H9 (cell line): ENCODE measurements around the gene ZIM2. TPM values are rescaled to one million over a fixed set of nuclear protein-coding genes. Genes with fewer than 3 reads are reported as not detected.

ENCODE experiments used
- DNase-seq: peaks from one replicate; pipeline ENCODE4 v3.0.0-alpha.2; 2017
- H2AFZ ChIP-seq: one replicate; pipeline ENCODE4 v1.6.1; 2013; ENCODE audit warnings: mild to moderate bottlenecking, low read length, control low read depth, moderate library complexity
- H2AK5ac ChIP-seq: 2 replicates; pipeline ENCODE4 v1.6.1; 2013; ENCODE audit warnings: low read length, control low read depth, mixed read lengths; ENCODE audit not compliant: insufficient read length
- H2BK120ac ChIP-seq: one replicate; pipeline ENCODE4 v1.6.1; 2013; ENCODE audit warnings: low read depth, mild to moderate bottlenecking, low read length, control low read depth, inconsistent platforms; ENCODE audit not compliant: poor library complexity, severe bottlenecking
- H2BK12ac ChIP-seq: 2 replicates; pipeline ENCODE4 v1.6.1; 2013; ENCODE audit warnings: low read length, control low read depth, mixed read lengths, low read depth; ENCODE audit not compliant: insufficient read length
- H2BK15ac ChIP-seq: 2 replicates; pipeline ENCODE4 v1.6.1; 2013; ENCODE audit warnings: low read depth, low read length, control low read depth
- H2BK20ac ChIP-seq: one replicate; pipeline ENCODE4 v1.6.1; 2013; ENCODE audit warnings: low read depth, mild to moderate bottlenecking, low read length, control low read depth, inconsistent platforms; ENCODE audit not compliant: poor library complexity, severe bottlenecking
- H2BK5ac ChIP-seq: 2 replicates; pipeline ENCODE4 v1.6.1; 2013; ENCODE audit warnings: low read length, control low read depth, mixed read lengths; ENCODE audit not compliant: insufficient read length
- H3K14ac ChIP-seq: 2 replicates; pipeline ENCODE4 v1.6.1; 2013; ENCODE audit warnings: low read length, control low read depth; ENCODE audit not compliant: insufficient read depth
- H3K18ac ChIP-seq: 2 replicates; pipeline ENCODE4 v1.6.1; 2013; ENCODE audit warnings: low read depth, mild to moderate bottlenecking, mixed read lengths, low read length, control low read depth; ENCODE audit not compliant: insufficient read length
- H3K23ac ChIP-seq: 2 replicates; pipeline ENCODE4 v1.6.1; 2013; ENCODE audit warnings: low read length, control low read depth, mixed read lengths, low read depth; ENCODE audit not compliant: insufficient read length
- H3K23me2 ChIP-seq: 2 replicates; pipeline ENCODE4 v1.6.1; 2013; ENCODE audit warnings: low read depth, mild to moderate bottlenecking, mixed read lengths, low read length, control low read depth; ENCODE audit not compliant: insufficient read length, poor library complexity, severe bottlenecking
- H3K27ac ChIP-seq: 2 replicates; pipeline ENCODE4 v1.5.1; 2013; ENCODE audit warnings: low read length, control low read depth, mixed read lengths, low read depth; ENCODE audit not compliant: insufficient read length
- H3K27me3 ChIP-seq: 2 replicates; pipeline ENCODE4 v1.6.1; 2013; ENCODE audit warnings: low read length, control low read depth, inconsistent platforms; ENCODE audit not compliant: insufficient read depth
- H3K4ac ChIP-seq: 2 replicates; pipeline ENCODE4 v1.6.1; 2013; ENCODE audit warnings: low read depth, mild to moderate bottlenecking, control low read depth, inconsistent platforms, low read length, moderate library complexity
- H3K4me1 ChIP-seq: 2 replicates; pipeline ENCODE4 v1.6.1; 2013; ENCODE audit warnings: low read length, control low read depth, inconsistent platforms; ENCODE audit not compliant: insufficient read depth
- H3K4me2 ChIP-seq: 2 replicates; pipeline ENCODE4 v1.6.1; 2013; ENCODE audit warnings: low read length, control low read depth, mixed read lengths; ENCODE audit not compliant: insufficient read length, insufficient read depth
- H3K56ac ChIP-seq: 2 replicates; pipeline ENCODE4 v1.6.1; 2013; ENCODE audit warnings: low read depth, mild to moderate bottlenecking, mixed read lengths, low read length, control low read depth; ENCODE audit not compliant: insufficient read length
- H3K79me1 ChIP-seq: 2 replicates; pipeline ENCODE4 v1.6.1; 2013; ENCODE audit warnings: low read depth, mild to moderate bottlenecking, moderate library complexity, low read length, control low read depth, inconsistent platforms; ENCODE audit not compliant: insufficient read depth, poor library complexity, severe bottlenecking
- H3K79me2 ChIP-seq: 2 replicates; pipeline ENCODE4 v1.6.1; 2013; ENCODE audit warnings: low read length, control low read depth, inconsistent platforms; ENCODE audit not compliant: insufficient read depth
- H3K9ac ChIP-seq: 2 replicates; pipeline ENCODE4 v1.6.1; 2013; ENCODE audit warnings: low read length, control low read depth, mixed read lengths; ENCODE audit not compliant: insufficient read length; ENCODE audit errors: extremely low read depth
- H3K9me3 ChIP-seq: one replicate; pipeline ENCODE4 v1.6.1; 2013; ENCODE audit warnings: low read depth, low read length, inconsistent platforms; ENCODE audit not compliant: control insufficient read depth
- H3T11ph ChIP-seq: one replicate; pipeline ENCODE4 v1.6.1; 2013; ENCODE audit warnings: mild to moderate bottlenecking, low read length, control low read depth, inconsistent platforms
- H4K20me1 ChIP-seq: one replicate; pipeline ENCODE4 v1.6.1; 2013; ENCODE audit not compliant: control insufficient read depth, insufficient read length, insufficient read depth
- H4K5ac ChIP-seq: 2 replicates; pipeline ENCODE4 v1.6.1; 2013; ENCODE audit warnings: low read depth, mild to moderate bottlenecking, mixed read lengths, low read length, control low read depth; ENCODE audit not compliant: insufficient read length
- H4K8ac ChIP-seq: replicated peaks from 2 replicates; pipeline ENCODE4 v1.6.1; 2013; ENCODE audit warnings: low read length, control low read depth, mixed read lengths, low read depth; ENCODE audit not compliant: insufficient read length
- H4K91ac ChIP-seq: 2 replicates; pipeline ENCODE4 v1.6.1; 2013; ENCODE audit warnings: low read depth, mild to moderate bottlenecking, moderate library complexity, mixed read lengths, low read length, control low read depth; ENCODE audit not compliant: insufficient read length
- H3K27ac Mint-ChIP-seq, 3 experiments: 2 replicates in 2 of 3; 3 replicates in 1 of 3; pipeline ENCODE4 v1.8.0; 2020 to 2021; ENCODE audit warnings: mixed read lengths in 3 of 3, mild to moderate bottlenecking in 1 of 3, moderate library complexity in 1 of 3
- H3K27me3 Mint-ChIP-seq: 2 replicates; pipeline ENCODE4 v1.8.0; 2021; ENCODE audit warnings: low read depth, mild to moderate bottlenecking, moderate library complexity, mixed read lengths
- H3K36me3 Mint-ChIP-seq, 3 experiments: 2 replicates in 2 of 3; 3 replicates in 1 of 3; pipeline ENCODE4 v1.8.0; 2020 to 2021; ENCODE audit warnings: low read depth in 3 of 3, mixed read lengths in 3 of 3; ENCODE audit not compliant: insufficient read depth in 1 of 3
- H3K4me1 Mint-ChIP-seq, 2 experiments: 2 replicates each; pipeline ENCODE4 v1.8.0; 2020; ENCODE audit warnings: mixed read lengths in 2 of 2
- H3K4me3 Mint-ChIP-seq, 2 experiments: 2 replicates in 1 of 2; 3 replicates in 1 of 2; pipeline ENCODE4 v1.8.0; 2020 to 2021; ENCODE audit warnings: mild to moderate bottlenecking in 2 of 2, mixed read lengths in 2 of 2, moderate library complexity in 1 of 2
- H3K9me3 Mint-ChIP-seq, 2 experiments: 2 replicates in 1 of 2; 3 replicates in 1 of 2; pipeline ENCODE4 v1.8.0; 2020; ENCODE audit warnings: mild to moderate bottlenecking in 2 of 2, mixed read lengths in 2 of 2, moderate library complexity in 1 of 2
- WGBS: extraction: QIAGEN DNeasy Blood & Tissue Kit; methylation state at CpG from one replicate; pipeline ENCODE4 v1.1.7; 2013; ENCODE audit warnings: missing lambda C conversion rate, low lambda C conversion rate, mixed read lengths; ENCODE audit not compliant: insufficient read length; ENCODE audit errors: extremely low coverage; 5-methylcytosine and 5-hydroxymethylcytosine counted together
- total RNA-seq: library from RNA; stranded (reverse); gene quantifications from 2 replicates; pipeline ENCODE4 v1.2.1, GENCODE V29; 2021
- TF ChIP-seq, protein P1 (sequence below): fragments of 200-600 bp; sonication (generic); conservative IDR thresholded peaks from 3 replicates; pipeline ENCODE4 v1.8.0; 2021; ENCODE audit warnings: antibody characterized with exemption, mild to moderate bottlenecking

Gene ZIM2
- total RNA-seq, 1 experiment from 2014 or later: not detected

DNA sequence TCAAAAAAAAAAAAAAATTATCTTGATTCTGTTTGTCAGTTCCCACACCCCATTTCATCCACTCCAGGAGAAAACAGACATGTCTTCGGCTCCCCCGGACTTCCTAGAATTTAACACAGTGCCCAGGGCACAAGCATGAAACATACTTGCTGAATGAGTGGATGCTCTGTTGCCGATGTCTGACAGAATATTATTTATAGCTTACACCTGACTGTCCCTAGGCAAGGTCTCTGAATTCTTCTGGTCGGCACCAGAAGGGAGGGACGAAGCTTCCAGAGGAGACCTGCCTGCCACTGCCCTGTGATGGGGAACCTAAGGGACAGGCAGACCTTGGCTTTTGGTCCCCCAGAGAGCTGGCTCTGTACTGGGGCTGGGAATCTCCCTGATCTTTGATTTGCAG is 43.9 kb upstream of the ZIM2 start:
- Mint-ChIP-seq H3K36me3 (peaks cover 12 to 41% (median 29%) of the 10 kb centered on the region in 3 experiments; a peak in 6 of 7 replicates), H3K27ac (no peak overlapping the region), H3K27me3 (no peaks in the 10 kb centered on the region; the same call in none of the 2 replicates), H3K4me3 (no peak overlapping the region), H3K9me3 (peaks cover 94 to 95% of the 10 kb centered on the region in 2 experiments), H3K4me1 (no peaks in the 10 kb centered on the region)
- Histone ChIP-seq H3K23me2 (no peaks in the 10 kb centered on the region), H3K79me2 (no peaks in the 10 kb centered on the region), H2BK20ac (no peak overlapping the region), H3K9me3 (peaks cover 88% of the 10 kb centered on the region), H3K14ac (no peak overlapping the region), H2BK15ac (no peak overlapping the region), H3K4me1 (no peaks in the 10 kb centered on the region), H3K9ac (no peak overlapping the region), H3K18ac (no peak overlapping the region), H4K5ac (no peak overlapping the region), H3K23ac (no peak overlapping the region), H4K91ac (no peak overlapping the region), H3K27ac (no peak overlapping the region), H3K56ac (no peak overlapping the region), H2BK12ac (no peak overlapping the region), H2BK5ac (no peak overlapping the region), H3K79me1 (no peaks in the 10 kb centered on the region), H4K8ac (no peak overlapping the region), H2AFZ (no peak overlapping the region), H3T11ph (no peak overlapping the region), H2BK120ac (no peak overlapping the region), H3K27me3 (no peaks in the 10 kb centered on the region), H3K4me2 (no peak overlapping the region), H2AK5ac (no peak overlapping the region), H3K4ac (no peak overlapping the region), H4K20me1 (no peaks in the 10 kb centered on the region)
- TF ChIP-seq, protein P1, sequence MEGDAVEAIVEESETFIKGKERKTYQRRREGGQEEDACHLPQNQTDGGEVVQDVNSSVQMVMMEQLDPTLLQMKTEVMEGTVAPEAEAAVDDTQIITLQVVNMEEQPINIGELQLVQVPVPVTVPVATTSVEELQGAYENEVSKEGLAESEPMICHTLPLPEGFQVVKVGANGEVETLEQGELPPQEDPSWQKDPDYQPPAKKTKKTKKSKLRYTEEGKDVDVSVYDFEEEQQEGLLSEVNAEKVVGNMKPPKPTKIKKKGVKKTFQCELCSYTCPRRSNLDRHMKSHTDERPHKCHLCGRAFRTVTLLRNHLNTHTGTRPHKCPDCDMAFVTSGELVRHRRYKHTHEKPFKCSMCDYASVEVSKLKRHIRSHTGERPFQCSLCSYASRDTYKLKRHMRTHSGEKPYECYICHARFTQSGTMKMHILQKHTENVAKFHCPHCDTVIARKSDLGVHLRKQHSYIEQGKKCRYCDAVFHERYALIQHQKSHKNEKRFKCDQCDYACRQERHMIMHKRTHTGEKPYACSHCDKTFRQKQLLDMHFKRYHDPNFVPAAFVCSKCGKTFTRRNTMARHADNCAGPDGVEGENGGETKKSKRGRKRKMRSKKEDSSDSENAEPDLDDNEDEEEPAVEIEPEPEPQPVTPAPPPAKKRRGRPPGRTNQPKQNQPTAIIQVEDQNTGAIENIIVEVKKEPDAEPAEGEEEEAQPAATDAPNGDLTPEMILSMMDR: no peak
- DNase-seq: no peak
- WGBS: no CpG with 5 or more reads among the region's 5 CpGs
